ENCODE measurements around the gene KCNH8. TPM values are rescaled to one million over a fixed set of nuclear protein-coding genes. Genes with fewer than 3 reads are reported as not detected.

KCNH8 gene
- total RNA-seq, 1 experiment from 2014 or later: not detected

- ChIA-PET CTCF (interaction anchor here (0.9 kb wide), 1 partner anchor 10 kb away, joined by 4 read pairs; no protein-coding TSS in a partner anchor), POLR2A (interaction anchor here (0.6 kb wide), 1 partner anchor 200 kb away, joined by 3 read pairs; no protein-coding TSS in a partner anchor)
- no TSS peak for BruUV-seq (replicated peaks)
- H3K36me3 Mint-ChIP-seq (ENCODE audit: insufficient read depth, unreplicated experiment): no peaks in the 10 kb centered on the region
- no peak overlapping the region for H3K27ac Mint-ChIP-seq (ENCODE audit: low read depth, unreplicated experiment)
- TF ChIP-seq CTCF (IDR thresholded peaks at IDR 0.05; ENCODE audit: unreplicated experiment): no peak
- H3K4me3 Mint-ChIP-seq (ENCODE audit: unreplicated experiment): no peak overlapping the region
- no peak for DNase-seq (ENCODE audit: unreplicated experiment)
- no peaks in the 10 kb centered on the region for H3K4me1 Mint-ChIP-seq (ENCODE audit: insufficient read depth, unreplicated experiment)
- intact Hi-C loops (cut with micrococcal nuclease): no loop called here
- peaks cover 87% of the 10 kb centered on the region for H3K27me3 Mint-ChIP-seq (ENCODE audit: insufficient read depth, unreplicated experiment)
- no peaks in the 10 kb centered on the region for H3K9me3 Mint-ChIP-seq (ENCODE audit: unreplicated experiment)
These were observed 42.3 kb downstream of the KCNH8 start for GRCh38 chr3:19190602-19191001.

- H3K9me3 Mint-ChIP-seq (ENCODE audit: unreplicated experiment): no peaks in the 10 kb centered on the region
- no peaks in the 10 kb centered on the region for H3K36me3 Mint-ChIP-seq (ENCODE audit: insufficient read depth, unreplicated experiment)
- H3K27me3 Mint-ChIP-seq (ENCODE audit: insufficient read depth, unreplicated experiment): peaks cover 73% of the 10 kb centered on the region
- ChIA-PET POLR2A (interaction anchor here (0.7 kb wide), 1 partner anchor 21 kb away, joined by 3 read pairs; no protein-coding TSS in a partner anchor), CTCF (no interaction called here)
- intact Hi-C loops (cut with micrococcal nuclease): no loop called here
- H3K4me3 Mint-ChIP-seq (ENCODE audit: unreplicated experiment): no peak overlapping the region
- no peak for DNase-seq (ENCODE audit: unreplicated experiment)
- BruUV-seq (replicated peaks): no TSS peak
- no peaks in the 10 kb centered on the region for H3K4me1 Mint-ChIP-seq (ENCODE audit: insufficient read depth, unreplicated experiment)
- no peak overlapping the region for H3K27ac Mint-ChIP-seq (ENCODE audit: low read depth, unreplicated experiment)
- TF ChIP-seq CTCF (IDR thresholded peaks at IDR 0.05; ENCODE audit: unreplicated experiment): no peak
These were observed 50.8 kb downstream of the KCNH8 start for GRCh38 chr3:19199131-19199530.

DNA sequence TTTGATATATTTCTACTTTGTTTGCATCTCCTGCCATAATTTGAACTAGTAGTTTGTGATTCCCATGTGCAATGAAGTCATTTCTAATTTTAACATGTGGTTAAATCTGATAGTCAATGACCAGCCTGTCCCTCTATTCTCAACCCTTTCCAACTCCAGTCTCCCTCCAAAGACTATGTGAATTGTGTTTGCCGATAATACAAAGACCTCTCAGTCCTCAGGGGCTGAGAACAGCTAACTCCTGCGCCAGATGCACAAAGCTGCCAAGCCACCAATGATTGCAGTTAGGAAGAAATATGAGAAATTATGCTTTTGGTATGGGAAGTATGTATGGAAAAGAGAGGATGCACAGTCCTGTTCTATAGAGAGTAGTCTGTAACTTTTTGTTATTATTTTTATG lies 54.0 kb downstream of the KCNH8 start:
- peaks cover 65% of the 10 kb centered on the region for H3K27me3 Mint-ChIP-seq (ENCODE audit: insufficient read depth, unreplicated experiment)
- POLR2A ChIA-PET: no interaction called here
- no peaks in the 10 kb centered on the region for H3K36me3 Mint-ChIP-seq (ENCODE audit: insufficient read depth, unreplicated experiment)
- BruUV-seq (replicated peaks): no TSS peak
- no peak for TF ChIP-seq CTCF (IDR thresholded peaks at IDR 0.05; ENCODE audit: unreplicated experiment)
- CTCF ChIA-PET: no interaction called here
- peaks cover 5% of the 10 kb centered on the region for H3K4me1 Mint-ChIP-seq (ENCODE audit: insufficient read depth, unreplicated experiment)
- no peaks in the 10 kb centered on the region for H3K9me3 Mint-ChIP-seq (ENCODE audit: unreplicated experiment)
- no peak for DNase-seq (ENCODE audit: unreplicated experiment)
- H3K27ac Mint-ChIP-seq (ENCODE audit: low read depth, unreplicated experiment): no peak overlapping the region
- intact Hi-C loops (cut with micrococcal nuclease): no loop called here
- H3K4me3 Mint-ChIP-seq (ENCODE audit: unreplicated experiment): no peak overlapping the region

- Mint-ChIP-seq H3K27me3 (ENCODE audit: insufficient read depth, unreplicated experiment) (peaks cover 64% of the 10 kb centered on the region), H3K36me3 (ENCODE audit: insufficient read depth, unreplicated experiment) (no peaks in the 10 kb centered on the region), H3K27ac (ENCODE audit: low read depth, unreplicated experiment) (no peak overlapping the region), H3K4me1 (ENCODE audit: insufficient read depth, unreplicated experiment) (peaks cover 5% of the 10 kb centered on the region), H3K4me3 (ENCODE audit: unreplicated experiment) (no peak overlapping the region), H3K9me3 (ENCODE audit: unreplicated experiment) (no peaks in the 10 kb centered on the region)
- ChIA-PET CTCF (interaction anchor here (0.7 kb wide), 1 partner anchor 634 kb away, joined by 3 read pairs; no protein-coding TSS in a partner anchor), POLR2A (no interaction called here)
- intact Hi-C loops (cut with micrococcal nuclease): no loop called here
- no peak for DNase-seq (ENCODE audit: unreplicated experiment)
- no peak for TF ChIP-seq CTCF (IDR thresholded peaks at IDR 0.05; ENCODE audit: unreplicated experiment)
- BruUV-seq (replicated peaks): no TSS peak
These were observed 54.4 kb downstream of the KCNH8 start for GRCh38 chr3:19202754-19203153.

All from MCF 10A (cell line).